Stimulated activated CD8-positive, alpha-beta memory T cell treated with anti-CD3 and anti-CD28 coated beads, Interleukin-2, amount 100 ng/mL, for 1 hour (primary cell): ENCODE measurements around the gene SHISA4.
"Not testable (repeated sequence)": the region's sequence is repeated elsewhere in the genome, so short reads cannot be mapped to it uniquely, and the experiment has no call there.

Source experiments
- DNase-seq, 2 donors: peaks; one replicate each; pipeline ENCODE4 v3.0.0-alpha.2; 2020; ENCODE audit warnings: low read depth in 2 of 2

SHISA4 gene

GRCh38 chr1:201888282-201889089 is at the start of gene SHISA4:
Gene SHISA4 (plus strand): TSS chr1:201888898. CDS start chr1:201888995, 97 bp downstream.
- DNase-seq: no peak

- not testable (repeated sequence) for DNase-seq
These were observed 49.6 kb upstream of the SHISA4 start for GRCh38 chr1:201839089-201839488.

GRCh38 chr1:201840055-201840454 is 48.6 kb upstream of the SHISA4 start:
- no peak for DNase-seq

DNA sequence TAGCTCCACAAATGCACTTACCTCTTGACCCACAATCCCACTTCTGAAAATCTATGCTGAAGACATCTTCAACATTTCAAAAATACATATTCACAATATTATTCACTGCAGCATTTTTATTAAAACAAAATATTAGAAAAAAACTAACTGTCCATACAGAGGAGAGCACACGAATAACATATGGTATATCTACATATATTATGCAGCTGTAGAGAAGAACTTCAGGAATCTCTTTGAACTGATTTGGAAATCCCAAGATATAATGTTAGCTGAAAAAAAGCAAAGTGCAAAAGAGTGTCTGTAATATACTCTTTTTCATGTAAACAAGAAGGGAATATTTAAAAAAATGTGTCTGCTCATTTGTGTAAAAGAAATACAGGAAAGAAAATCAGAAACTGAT is 48.2 kb upstream of the SHISA4 start:
- DNase-seq: no peak

DNA sequence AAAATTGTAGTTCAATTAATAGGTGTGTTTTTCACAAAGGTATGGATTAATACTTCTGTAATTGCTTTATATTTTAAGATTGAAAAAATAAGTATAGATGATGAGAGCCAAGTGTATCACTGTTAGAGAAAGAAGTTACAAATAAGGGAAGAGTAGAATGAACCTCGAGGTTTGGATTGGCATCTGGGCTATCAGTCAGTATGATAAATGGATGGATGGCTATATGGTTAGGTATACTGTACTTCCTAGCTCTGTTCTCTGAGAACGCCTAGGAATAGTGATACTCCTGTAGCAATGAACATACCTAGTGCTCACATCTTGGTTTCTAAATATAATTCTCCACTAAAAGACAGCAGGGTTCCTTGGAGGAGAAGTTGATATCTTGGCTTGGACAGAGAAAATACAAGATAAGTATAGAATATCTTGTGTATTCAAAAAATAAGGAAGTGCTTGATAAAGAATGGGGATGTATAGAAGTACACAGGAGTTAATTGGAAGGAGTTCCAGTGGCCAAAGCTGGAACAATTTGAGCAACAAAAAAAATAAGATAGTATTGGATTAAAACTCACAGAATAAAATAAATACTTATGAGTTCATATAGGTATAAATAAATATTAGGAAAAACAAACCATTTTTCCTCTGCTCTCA is 47.3 kb upstream of the SHISA4 start:
- no peak for DNase-seq

DNA sequence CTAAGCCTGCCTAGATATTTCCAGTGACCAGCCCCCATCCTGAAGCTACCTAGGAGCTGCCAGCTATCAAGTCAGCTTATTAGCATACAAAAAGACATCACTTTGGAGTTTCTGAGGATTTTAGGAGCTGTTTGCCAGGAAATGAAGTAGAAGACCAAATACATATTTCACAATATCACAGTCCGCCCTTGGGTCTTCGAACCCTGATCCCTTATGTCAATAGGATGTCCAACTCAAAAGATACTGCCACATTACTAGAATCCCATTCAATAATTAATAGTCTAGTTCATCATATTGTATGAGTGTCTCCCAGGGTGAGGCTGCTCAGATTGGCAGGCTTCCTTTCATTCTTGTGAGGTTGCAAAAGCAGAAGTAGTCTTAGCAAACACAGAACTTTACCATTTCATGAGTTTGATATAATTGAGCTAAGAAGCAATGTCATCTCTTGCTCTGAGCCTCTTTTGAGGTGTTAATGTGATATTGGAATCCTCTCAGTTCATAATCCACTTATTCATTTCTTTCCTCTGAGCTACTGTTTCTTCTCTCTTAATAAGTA is 46.1 kb upstream of the SHISA4 start:
- no peak for DNase-seq

DNA sequence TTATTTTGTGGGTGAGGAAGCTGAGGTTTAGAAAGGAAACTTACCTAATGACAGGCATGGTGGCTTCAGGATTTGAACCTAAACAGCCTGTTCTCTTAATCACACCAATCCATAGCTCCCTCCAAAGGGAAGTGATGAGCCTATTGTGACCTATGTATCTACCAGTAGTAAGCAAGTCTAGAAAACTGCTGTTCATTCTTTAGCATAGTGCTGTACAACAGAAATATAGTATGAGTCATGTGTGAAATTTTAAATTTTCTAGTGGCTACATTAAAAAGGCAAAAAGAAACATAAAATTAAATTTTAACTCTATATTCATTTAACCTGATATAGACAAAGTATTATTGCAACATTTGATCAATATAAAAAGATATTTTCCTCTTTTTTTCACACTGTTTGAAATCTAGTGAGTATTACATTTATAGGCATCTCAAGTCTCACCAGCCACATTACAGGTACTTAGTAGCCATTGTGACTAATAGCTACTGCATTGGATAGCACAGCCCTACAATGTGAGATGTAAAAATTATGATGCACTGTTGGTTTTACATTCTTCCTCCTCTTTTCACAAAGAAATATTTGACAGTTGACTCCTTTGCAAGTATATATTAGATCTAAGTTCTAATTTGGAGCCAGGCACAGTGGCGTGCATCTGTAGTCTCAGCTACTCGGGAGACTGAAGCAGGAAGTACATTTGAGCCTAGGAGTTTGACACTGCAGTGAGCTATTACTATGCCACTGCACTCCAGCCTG is 43.2 kb upstream of the SHISA4 start:
- no peak for DNase-seq

GRCh38 chr1:201847150-201847549 is 41.5 kb upstream of the SHISA4 start:
- no peak for DNase-seq

DNA sequence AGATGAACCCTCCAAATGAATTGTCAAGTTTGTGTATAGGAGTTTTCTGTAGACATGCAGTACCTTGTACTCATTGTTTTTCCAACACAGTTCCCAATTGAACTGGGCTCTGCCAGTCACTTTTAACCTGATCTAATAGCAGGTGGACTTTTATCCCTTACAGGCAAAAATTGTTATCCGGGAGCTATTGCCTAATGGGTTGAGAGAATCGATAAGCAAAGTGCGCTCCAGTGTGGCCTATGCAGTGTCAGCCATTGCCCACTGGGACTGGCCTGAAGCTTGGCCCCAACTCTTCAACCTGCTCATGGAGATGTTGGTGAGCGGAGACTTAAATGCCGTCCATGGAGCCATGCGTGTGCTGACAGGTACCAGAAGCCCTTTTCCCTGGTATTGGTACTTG is 40.5 kb upstream of the SHISA4 start:
- DNase-seq: no peak

DNA sequence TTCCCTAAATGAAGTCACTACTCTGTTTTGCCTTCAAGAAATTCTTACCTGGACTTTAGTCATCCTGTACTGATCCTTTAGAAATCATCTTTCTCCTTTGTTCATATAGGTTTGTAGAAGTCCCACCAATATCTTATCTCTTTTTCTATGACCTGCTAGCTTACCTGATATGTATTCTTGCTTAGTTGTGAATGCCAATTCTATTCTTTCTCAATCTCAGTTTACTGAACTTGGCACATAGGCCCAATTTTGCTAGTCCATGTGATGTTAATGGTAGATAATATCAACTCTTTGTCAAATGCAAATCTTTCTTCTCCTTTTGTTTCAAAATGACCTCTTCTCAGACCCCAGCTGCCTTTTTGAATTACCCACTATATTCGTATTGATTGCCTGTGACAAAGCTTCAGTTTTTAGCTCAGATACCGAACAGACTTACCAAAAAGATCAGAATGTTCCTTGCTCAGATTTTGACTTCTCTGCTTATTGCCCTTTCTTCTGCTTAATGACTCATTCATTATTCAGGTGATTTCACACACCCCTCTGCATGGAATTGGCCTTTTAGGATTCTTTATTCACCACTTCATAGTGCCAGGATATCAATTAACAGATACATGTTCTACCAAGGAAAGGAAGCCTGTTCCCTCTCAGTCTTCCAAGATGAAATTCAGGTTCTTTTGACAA is 39.2 kb upstream of the SHISA4 start:
- DNase-seq: no peak

- DNase-seq: no peak
These were observed 38.7 kb upstream of the SHISA4 start for GRCh38 chr1:201850053-201850397.

- DNase-seq: no peak
These were observed 36.7 kb upstream of the SHISA4 start for GRCh38 chr1:201851949-201852348.

DNA sequence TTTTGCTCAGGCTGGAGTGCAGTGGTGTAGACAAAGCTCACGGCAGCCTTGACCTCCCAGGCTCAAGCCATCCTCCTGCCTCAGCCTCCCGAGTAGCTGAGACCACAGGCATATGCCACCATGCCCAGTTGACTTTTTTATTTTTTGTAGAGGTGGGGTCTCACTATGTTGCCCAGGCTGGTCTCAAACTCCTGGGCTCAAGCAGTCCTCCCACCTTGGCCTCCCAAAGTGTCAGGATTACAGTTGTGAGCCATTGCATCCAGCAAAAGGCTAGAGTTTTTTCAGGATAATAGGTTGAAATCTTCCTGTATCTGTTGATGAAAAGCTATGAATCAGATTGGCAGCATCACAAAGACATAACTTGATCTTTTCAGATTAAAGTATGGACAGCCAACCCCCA is 32.0 kb upstream of the SHISA4 start:
- DNase-seq: not testable (repeated sequence)

GRCh38 chr1:201859424-201859823 is 29.3 kb upstream of the SHISA4 start:
- DNase-seq: no peak

DNA sequence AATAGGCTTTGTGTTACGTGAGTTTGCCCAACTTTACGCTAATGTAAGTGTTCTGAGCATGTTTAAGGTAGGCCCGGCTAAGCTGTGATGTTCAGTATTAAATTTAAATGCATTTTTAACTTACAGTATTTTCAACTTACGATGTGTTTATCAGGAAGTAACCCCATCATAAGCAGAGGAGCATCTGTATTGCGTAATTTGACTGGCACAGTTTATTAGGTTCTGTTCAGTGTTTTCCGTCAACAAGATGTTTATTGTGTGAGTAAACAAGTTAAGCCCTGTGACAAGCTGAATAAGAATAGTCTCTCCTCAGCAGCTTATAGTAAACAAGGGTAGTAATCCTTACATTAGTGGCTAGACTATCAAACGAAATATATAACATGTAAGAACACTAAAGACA is 27.2 kb upstream of the SHISA4 start:
- no peak for DNase-seq

DNA sequence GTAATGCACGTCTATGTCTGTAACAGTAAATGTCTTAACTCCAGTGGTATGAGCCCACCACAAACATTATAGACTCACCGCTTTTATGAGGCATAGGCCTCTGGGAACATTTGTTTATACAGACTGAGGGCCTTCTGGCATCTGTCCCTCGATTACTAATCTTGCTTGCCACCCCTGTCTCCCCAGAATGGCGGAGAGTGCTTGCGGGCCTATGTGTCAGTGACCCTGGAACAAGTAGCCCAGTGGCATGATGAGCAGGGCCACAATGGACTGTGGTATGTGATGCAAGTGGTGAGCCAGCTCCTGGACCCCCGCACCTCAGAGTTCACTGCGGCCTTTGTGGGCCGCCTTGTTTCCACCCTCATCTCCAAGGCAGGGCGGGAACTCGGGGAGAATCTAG is 18.3 kb upstream of the SHISA4 start:
- DNase-seq: no peak

DNA sequence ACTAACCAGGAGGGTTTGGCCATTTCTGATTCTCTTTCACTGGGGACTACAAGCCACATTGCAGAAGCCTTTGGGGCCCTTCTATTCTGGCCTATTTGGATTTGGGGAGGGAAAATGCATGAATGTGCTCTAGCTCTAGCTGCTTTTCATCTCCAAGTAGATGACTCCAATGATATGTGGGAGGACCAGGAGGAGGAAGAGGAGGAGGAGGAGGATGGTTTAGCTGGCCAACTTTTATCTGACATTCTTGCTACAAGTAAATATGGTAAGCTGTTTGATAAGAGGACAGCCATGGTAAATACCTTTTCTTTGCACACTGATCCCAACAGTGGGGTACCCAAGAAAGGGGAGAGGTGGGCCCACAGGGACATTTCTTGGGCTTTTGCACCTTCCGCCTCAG is 14.0 kb upstream of the SHISA4 start:
- no peak for DNase-seq

DNA sequence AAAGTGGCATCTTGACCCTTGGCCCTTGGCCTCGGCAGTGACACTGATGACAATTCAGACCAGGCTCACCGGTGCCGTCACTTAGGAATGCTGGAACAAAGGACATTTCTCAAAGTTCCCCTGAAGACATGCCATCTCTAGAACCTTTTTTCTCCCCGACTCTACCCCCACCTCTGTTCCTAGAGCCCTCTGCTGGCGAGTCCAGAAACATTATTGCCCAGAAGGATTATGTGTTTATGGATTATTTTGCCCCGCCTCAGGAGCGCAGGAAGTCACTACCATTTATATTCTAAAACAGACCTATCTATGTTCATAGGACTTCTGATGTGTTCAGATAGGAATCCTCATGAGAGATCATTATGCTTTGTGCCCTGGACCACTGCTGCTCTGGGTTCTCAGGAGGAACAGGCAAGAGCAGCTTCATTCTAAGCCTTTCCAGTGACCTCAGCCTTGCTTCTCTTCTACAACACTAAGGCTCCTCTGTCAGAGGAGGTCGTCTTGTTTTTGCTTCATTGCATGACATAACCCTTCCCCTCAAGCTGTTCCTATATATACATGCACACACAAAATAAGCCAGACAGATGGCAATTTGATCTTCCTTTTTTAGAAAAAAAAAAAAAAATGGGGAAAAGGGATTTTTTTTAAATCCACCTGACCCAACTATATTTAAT is 12.4 kb upstream of the SHISA4 start:
- DNase-seq: no peak

DNA sequence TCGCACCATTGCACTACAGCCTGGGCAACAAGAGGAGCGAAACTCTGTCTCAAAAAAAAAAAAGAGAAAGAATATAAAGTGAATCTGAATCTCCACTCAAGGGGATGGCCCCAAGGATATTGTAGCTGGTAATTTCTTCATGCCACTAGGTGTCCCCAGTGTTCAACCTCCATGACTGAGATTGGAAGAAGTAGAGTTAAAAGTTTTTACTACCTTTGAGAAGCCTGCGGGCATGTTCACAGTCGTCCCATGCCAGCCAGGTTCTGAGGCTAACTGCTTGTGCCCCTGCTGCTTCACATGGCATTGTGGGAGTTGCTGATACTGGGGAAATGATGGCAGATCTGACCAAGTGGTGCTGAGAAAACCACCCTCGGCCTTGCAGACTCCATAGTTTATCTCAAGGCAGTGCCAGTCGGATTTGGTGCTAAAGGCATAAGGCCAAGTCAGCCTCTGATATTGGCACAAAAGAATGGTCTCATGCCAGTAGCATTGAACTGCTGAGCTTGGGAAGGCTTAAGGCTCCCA is 10.8 kb upstream of the SHISA4 start:
- DNase-seq: no peak

- DNase-seq: no peak
These were observed 7.6 kb upstream of the SHISA4 start for GRCh38 chr1:201880928-201881571.

- DNase-seq: no peak
These were observed 7.1 kb upstream of the SHISA4 start for GRCh38 chr1:201881617-201882016.
